Measurements from ENCODE around the gene TMEM258.

Gene TMEM258

DNA sequence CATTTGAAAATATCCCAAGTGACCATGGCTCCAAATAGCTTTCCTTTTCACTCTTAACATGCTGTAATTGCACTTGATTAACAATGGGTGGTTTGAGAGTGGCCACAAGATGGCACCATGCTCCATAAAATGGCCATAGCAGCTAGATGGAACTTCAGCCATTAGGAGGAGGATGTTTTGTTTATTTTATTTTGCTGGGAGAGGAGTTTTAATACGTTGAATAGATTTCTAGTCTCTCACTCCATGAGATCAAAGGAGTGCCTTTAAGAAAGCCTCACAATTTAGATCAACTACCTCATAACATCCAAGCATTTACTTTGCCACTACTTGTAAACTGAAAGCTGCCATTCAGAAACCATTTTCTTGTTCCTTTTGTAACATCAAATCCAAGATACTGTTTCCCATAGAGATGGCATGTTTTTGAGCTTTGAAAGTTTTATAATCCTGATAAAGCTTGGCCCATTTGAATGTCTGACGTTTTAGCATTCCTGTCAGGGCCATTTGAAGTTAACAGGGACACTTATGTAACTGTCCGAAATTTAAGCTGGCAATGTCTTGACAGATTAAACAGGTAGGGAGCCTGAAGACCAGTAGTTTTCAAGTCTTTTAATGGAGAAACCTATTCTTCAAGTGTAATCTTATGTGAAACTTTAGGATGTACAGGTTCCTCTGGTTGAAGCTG lies 5.0 kb upstream of the TMEM258 start (continued):
- TF ChIP-seq, protein P1, sequence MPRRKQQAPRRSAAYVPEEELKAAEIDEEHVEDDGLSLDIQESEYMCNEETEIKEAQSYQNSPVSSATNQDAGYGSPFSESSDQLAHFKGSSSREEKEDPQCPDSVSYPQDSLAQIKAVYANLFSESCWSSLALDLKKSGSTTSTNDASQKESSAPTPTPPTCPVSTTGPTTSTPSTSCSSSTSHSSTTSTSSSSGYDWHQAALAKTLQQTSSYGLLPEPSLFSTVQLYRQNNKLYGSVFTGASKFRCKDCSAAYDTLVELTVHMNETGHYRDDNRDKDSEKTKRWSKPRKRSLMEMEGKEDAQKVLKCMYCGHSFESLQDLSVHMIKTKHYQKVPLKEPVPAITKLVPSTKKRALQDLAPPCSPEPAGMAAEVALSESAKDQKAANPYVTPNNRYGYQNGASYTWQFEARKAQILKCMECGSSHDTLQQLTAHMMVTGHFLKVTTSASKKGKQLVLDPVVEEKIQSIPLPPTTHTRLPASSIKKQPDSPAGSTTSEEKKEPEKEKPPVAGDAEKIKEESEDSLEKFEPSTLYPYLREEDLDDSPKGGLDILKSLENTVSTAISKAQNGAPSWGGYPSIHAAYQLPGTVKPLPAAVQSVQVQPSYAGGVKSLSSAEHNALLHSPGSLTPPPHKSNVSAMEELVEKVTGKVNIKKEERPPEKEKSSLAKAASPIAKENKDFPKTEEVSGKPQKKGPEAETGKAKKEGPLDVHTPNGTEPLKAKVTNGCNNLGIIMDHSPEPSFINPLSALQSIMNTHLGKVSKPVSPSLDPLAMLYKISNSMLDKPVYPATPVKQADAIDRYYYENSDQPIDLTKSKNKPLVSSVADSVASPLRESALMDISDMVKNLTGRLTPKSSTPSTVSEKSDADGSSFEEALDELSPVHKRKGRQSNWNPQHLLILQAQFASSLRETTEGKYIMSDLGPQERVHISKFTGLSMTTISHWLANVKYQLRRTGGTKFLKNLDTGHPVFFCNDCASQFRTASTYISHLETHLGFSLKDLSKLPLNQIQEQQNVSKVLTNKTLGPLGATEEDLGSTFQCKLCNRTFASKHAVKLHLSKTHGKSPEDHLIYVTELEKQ (tag by site-specific recombination; IDR thresholded peaks at IDR 0.05; ENCODE audit: borderline replicate concordance) = no peak
- 0 out of 2 replicates have a peak, but pooled peaks have one; percentile 34 for TF ChIP-seq YY2 (tag by site-specific recombination; IDR thresholded peaks at IDR 0.05)

- CTCF ChIA-PET = interaction anchor here (0.6 to 5.1 kb wide), 13 partner anchors 8 to 308 kb away, joined by 3 to 57 read pairs (median 20); partner anchors contain the start of genes FADS1 and FADS2
- TF ChIP-seq ZNF239 (tag by site-specific recombination; IDR thresholded peaks at IDR 0.05) = no peak
- no peak for TF ChIP-seq ZBTB21 (tag by site-specific recombination; IDR thresholded peaks at IDR 0.05)
- no peak for TF ChIP-seq ZNF146 (tag by site-specific recombination; IDR thresholded peaks at IDR 0.05)
- no peak for TF ChIP-seq FEZF1 (tag by site-specific recombination; IDR thresholded peaks at IDR 0.05)
- no peak for TF ChIP-seq ZNF18 (tag by site-specific recombination; IDR thresholded peaks at IDR 0.05)
- TF ChIP-seq KLF8 (tag by site-specific recombination; IDR thresholded peaks at IDR 0.05) = no peak
- TF ChIP-seq ZNF585B (tag by site-specific recombination; IDR thresholded peaks at IDR 0.05) = no peak
- no peak for TF ChIP-seq ZNF133 (tag by site-specific recombination; IDR thresholded peaks at IDR 0.05)
- TF ChIP-seq ZNF341 (tag by site-specific recombination; IDR thresholded peaks at IDR 0.05; ENCODE audit: low read depth) = no peak
- no peak for TF ChIP-seq ZNF19 (tag by site-specific recombination; IDR thresholded peaks at IDR 0.05; ENCODE audit: low read depth)
- TF ChIP-seq ZNF302 (tag by site-specific recombination; IDR thresholded peaks at IDR 0.05; ENCODE audit: low read depth) = no peak
- TF ChIP-seq ZNF324 (tag by site-specific recombination; IDR thresholded peaks at IDR 0.05) = no peak
- no peak for TF ChIP-seq MZF1 (tag by site-specific recombination; IDR thresholded peaks at IDR 0.05; ENCODE audit: borderline replicate concordance)
- TF ChIP-seq ZNF157 (tag by site-specific recombination; IDR thresholded peaks at IDR 0.05) = no peak
- TF ChIP-seq ZNF155 (tag by site-specific recombination; IDR thresholded peaks at IDR 0.05) = no peak
- TF ChIP-seq ZNF600 (tag by site-specific recombination; IDR thresholded peaks at IDR 0.05) = no peak
- no peak for TF ChIP-seq PATZ1 (tag by site-specific recombination; IDR thresholded peaks at IDR 0.05)
- TF ChIP-seq ZNF571 (tag by site-specific recombination; IDR thresholded peaks at IDR 0.05) = no peak
- TF ChIP-seq, protein P2, sequence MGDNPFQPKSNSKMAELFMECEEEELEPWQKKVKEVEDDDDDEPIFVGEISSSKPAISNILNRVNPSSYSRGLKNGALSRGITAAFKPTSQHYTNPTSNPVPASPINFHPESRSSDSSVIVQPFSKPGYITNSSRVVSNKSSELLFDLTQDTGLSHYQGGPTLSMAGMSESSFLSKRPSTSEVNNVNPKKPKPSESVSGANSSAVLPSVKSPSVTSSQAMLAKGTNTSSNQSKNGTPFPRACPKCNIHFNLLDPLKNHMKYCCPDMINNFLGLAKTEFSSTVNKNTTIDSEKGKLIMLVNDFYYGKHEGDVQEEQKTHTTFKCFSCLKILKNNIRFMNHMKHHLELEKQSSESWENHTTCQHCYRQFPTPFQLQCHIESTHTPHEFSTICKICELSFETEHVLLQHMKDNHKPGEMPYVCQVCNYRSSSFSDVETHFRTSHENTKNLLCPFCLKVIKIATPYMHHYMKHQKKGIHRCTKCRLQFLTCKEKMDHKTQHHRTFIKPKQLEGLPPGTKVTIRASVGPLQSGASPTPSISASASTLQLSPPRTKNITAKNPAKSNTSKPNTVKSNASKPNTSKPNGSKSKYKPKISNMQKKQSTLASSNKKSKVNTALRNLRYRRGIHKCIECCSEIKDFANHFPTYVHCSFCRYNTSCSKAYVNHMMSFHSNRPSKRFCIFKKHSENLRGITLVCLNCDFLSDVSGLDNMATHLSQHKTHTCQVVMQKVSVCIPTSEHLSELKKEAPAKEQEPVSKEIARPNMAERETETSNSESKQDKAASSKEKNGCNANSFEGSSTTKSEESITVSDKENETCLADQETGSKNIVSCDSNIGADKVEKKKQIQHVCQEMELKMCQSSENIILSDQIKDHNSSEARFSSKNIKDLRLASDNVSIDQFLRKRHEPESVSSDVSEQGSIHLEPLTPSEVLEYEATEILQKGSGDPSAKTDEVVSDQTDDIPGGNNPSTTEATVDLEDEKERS (tag by site-specific recombination; IDR thresholded peaks at IDR 0.05) = no peak
- H3K4me3 ChIP-seq (ENCODE audit: low read depth, low read length) = no peak overlapping the region
- H3K4me1 ChIP-seq (ENCODE audit: control insufficient read depth, insufficient read depth, low read length) = 0 out of 2 replicates have a peak, but pooled peaks cover 3% of the 10 kb centered on the region
- no peaks in the 10 kb centered on the region for H3K9me3 ChIP-seq (ENCODE audit: control insufficient read depth, insufficient read depth, low read depth, low read length)
- POLR2A ChIA-PET = interaction anchor here (1.1 to 1.7 kb wide), 3 partner anchors 21 to 286 kb away, joined by 4 to 8 read pairs (median 6); partner anchors contain the start of gene FADS1
- H3K36me3 ChIP-seq (ENCODE audit: control insufficient read depth in 2 of 2, insufficient read depth in 1 of 2, low read length in 2 of 2) = peaks cover 0 to 59% of the 10 kb centered on the region in 2 experiments; a peak in 2 of 3 replicates
- H3K27ac ChIP-seq (ENCODE audit: extremely low read depth, low read depth, low read length) = no peak overlapping the region
Measured at GRCh38 chr11:61795876-61796526, 3.6 kb upstream of the TMEM258 start.

Data from HEK293 (cell line).